Fibroblast of pulmonary artery (primary cell): ENCODE results near the gene SNTG2.

Source experiments
- DNase-seq: peaks from one replicate; pipeline ENCODE4 v3.0.0-alpha.2; 2010; ENCODE audit warnings: low read depth
- H3K4me3 ChIP-seq: replicated peaks from 2 replicates; pipeline ENCODE4 v1.5.1; 2011; ENCODE audit warnings: low read depth, mild to moderate bottlenecking, control low read depth, low read length, moderate library complexity
- CTCF ChIP-seq: IDR thresholded peaks from 2 replicates; pipeline ENCODE4 v1.5.1; 2011; ENCODE audit warnings: mild to moderate bottlenecking, control low read depth, low read length, inconsistent platforms; ENCODE audit errors: missing control alignments

The SNTG2 gene

GRCh38 chr2:1156531-1156930 is 205.9 kb downstream of the SNTG2 start:
- no peak for TF ChIP-seq CTCF
- no peak overlapping the region for H3K4me3 ChIP-seq
- DNase-seq: no peak

- H3K4me3 ChIP-seq: no peak overlapping the region
- no peak for TF ChIP-seq CTCF
- no peak for DNase-seq
Measured at GRCh38 chr2:1157107-1157506, 206.5 kb downstream of the SNTG2 start.

GRCh38 chr2:1159013-1159412 is 208.4 kb downstream of the SNTG2 start:
- H3K4me3 ChIP-seq: no peak overlapping the region

GRCh38 chr2:1162246-1162645 is 211.6 kb downstream of the SNTG2 start:
- no peak for TF ChIP-seq CTCF
- no peak for DNase-seq
- H3K4me3 ChIP-seq: no peak overlapping the region

More at GRCh38 chr2:1159013-1159412, 208.4 kb downstream of the SNTG2 start:
- no peak for DNase-seq
- no peak for TF ChIP-seq CTCF

- TF ChIP-seq CTCF: no peak
- H3K4me3 ChIP-seq: no peak overlapping the region
- DNase-seq: no peak
Measured at GRCh38 chr2:1162768-1163584, 212.3 kb downstream of the SNTG2 start.

- TF ChIP-seq CTCF: no peak
- no peak for DNase-seq
- no peak overlapping the region for H3K4me3 ChIP-seq
Measured at GRCh38 chr2:1166976-1167375, 216.3 kb downstream of the SNTG2 start.

- no peak for DNase-seq
- no peak for TF ChIP-seq CTCF
- no peak overlapping the region for H3K4me3 ChIP-seq
Measured at GRCh38 chr2:1168846-1169245, 218.2 kb downstream of the SNTG2 start.
